Measurements from ENCODE around the gene PYGL.
"Not testable (repeated sequence)": the region's sequence is repeated elsewhere in the genome, so short reads cannot be mapped to it uniquely, and the experiment has no call there.

- not testable (repeated sequence) for TF ChIP-seq CTCF (IDR thresholded peaks at IDR 0.05); REST (IDR thresholded peaks at IDR 0.05; ENCODE audit: insufficient read depth in 1 of 2, low read depth in 2 of 2, low read length in 1 of 2)
These were observed 47.9 kb downstream of the PYGL start for GRCh38 chr14:50896421-50896820.
